HG03439 (cell line): ENCODE results near the gene ARHGAP6.

ENCODE experiments used
- ATAC-seq: cut with Tn5 transposase; IDR thresholded peaks from one replicate; pipeline ENCODE4 v1.9.1; 2021; ENCODE audit warnings: mild to moderate bottlenecking, moderate library complexity; ENCODE audit not compliant: unreplicated experiment

The ARHGAP6 gene, protein sequence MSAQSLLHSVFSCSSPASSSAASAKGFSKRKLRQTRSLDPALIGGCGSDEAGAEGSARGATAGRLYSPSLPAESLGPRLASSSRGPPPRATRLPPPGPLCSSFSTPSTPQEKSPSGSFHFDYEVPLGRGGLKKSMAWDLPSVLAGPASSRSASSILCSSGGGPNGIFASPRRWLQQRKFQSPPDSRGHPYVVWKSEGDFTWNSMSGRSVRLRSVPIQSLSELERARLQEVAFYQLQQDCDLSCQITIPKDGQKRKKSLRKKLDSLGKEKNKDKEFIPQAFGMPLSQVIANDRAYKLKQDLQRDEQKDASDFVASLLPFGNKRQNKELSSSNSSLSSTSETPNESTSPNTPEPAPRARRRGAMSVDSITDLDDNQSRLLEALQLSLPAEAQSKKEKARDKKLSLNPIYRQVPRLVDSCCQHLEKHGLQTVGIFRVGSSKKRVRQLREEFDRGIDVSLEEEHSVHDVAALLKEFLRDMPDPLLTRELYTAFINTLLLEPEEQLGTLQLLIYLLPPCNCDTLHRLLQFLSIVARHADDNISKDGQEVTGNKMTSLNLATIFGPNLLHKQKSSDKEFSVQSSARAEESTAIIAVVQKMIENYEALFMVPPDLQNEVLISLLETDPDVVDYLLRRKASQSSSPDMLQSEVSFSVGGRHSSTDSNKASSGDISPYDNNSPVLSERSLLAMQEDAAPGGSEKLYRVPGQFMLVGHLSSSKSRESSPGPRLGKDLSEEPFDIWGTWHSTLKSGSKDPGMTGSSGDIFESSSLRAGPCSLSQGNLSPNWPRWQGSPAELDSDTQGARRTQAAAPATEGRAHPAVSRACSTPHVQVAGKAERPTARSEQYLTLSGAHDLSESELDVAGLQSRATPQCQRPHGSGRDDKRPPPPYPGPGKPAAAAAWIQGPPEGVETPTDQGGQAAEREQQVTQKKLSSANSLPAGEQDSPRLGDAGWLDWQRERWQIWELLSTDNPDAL (N-terminal part only)

DNA sequence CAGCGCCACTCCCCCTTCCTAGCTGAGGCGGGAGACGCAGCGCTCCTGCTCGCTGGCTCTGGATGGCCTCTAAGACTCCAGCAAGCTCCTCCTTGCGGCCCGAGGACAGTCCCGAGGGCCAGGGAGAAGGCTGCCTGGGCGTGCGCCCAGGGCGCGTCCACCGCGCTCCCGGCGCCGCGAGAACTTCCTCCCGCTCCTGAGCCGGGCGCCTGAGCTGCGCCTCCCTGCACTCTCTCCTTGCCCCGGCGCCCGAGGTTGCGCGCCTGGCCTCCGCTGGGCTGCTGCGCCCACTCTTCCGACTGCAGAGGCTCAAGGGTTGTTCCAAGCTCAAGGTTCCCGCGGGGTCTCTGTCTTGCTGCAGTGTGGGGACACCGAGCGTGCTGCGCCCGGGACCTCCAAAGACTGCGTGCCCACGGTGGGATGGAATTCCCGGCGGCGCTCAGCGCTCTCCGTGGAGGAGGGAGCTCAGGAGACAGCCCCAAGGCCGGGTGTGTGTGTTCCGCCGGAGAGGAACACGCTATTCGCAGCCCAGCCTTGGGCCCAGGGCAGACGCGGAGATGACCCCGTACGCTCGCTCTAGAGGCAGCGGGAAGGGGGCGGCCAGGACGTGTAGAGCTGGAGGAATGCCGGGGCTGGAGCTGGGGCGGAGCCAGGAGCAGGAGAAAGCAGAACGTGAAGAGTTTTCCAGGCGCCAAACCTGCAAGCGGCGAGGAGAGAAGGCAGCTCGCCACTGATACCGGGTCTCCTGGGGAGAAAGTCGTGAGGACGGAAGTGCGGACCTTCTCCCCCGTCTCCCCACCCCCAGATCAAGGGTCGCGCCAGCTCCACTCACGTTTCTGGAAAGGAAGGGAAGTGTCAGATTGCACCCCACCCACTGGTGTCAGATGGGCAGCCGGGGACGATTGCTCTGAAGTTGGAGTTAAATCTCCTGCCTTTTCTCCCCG, at the start of gene ARHGAP6:
ARHGAP6 (minus strand) TSS at position 753 of the 944 bp plus-strand sequence. CDS start 1,092 bp downstream, outside the sequence.
- no peak for ATAC-seq

DNA sequence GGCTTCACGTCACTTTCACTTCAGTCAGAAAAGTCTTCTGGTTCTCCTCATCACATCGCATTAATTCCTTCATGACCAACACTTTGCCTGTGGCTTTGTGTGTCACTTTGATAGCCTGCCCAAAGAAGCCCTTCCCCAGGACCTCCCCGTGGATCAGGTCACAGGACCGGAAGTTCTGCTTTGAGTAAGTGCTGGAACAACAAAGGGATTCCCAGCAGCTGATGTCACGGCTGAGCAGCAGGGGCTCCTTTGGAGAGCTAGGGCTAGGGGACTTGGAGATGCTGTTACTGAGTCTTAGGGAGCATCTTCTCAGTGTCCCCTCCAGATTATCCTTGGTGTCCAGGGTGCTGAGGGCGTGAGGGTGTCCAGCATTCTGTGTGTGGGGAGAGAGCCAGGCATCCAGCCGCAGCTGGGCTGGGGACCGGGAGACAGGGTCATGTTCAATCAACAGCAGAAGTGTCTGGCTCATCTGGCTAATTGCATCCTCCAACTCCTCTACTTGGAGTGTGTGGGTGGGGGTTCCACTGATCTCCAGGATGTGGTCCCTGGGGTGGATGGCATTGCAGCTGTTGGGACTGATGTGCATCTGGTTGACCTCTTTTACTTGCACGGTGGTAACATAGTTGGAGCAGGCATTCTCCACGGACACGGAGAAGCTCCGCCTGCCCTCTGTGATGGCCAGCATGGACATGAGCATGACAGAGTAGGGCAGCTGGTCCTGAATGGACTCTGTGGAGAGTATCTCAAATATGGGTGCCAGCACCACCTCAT, 39.2 kb upstream of the ARHGAP6 start:
- no peak for ATAC-seq

DNA sequence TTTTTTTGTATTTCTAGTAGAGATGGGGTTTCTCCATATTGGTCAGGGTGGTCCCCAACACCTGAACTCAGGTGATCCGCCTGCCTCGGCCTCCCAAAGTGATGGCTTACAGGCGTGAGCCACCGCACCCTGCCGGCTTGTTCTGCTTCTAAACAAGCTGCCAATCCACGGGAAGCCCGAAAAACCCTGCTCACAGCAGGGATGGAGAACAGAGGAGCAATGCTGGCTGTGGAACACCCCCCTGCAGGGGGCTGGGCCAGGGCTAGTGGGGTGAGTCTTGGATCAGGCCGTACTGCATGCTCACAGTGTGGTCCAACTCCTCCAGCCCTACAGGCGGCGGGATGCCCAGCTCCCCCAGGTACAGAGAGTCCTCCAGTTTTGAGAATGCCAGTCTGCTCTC, 38.1 kb upstream of the ARHGAP6 start:
- ATAC-seq: no peak

DNA sequence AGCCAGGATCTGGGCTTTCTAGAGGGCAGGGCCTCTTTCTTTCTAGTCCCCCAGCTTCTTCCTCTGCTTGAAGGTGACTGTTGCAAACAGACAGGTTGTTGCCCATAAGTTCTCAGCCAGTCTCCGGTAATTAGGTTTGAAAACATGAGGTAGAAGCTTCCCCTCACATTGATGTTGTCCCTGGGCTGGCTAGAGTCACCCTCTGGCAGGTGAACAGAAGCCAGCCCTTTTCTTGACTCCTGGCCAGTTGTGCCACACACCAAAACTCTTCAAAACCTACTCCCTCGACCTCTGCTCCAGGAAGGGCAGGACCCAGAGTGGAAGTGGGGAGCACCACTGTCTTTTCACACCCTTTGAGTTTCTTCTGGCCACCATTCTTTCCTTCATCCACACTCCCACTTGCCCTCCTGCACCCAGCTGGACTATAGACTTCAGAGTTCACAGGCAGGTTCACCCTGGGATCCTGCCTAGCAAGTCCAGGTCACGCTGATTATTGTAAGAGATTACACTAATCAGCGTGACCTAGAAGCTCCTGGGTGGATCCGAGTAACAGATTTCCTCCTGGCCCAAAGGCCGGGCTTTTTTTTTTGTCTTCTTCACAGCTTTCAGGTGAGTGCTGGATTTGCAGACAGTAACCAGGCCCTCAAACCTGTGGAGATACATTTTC, 37.4 kb upstream of the ARHGAP6 start:
- no peak for ATAC-seq

DNA sequence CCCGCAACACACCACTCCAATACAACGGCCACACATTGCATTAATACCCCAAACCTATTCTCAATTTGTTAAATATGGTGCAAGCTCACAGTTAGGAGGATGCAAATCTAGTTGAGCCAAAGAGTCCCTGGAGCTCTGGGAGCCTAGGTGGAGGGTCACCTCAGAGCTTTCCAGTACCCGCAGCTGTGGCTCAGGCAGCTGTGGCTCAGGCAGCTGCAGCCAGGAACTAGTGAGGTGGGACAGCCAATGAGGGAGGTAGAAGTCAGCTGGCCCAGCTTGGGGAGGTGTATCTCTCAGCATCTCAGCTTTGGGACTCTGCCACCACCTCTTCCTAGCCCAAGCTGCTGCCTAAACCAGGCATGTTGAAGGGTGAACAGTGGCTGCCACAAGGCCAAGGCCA, 36.7 kb upstream of the ARHGAP6 start:
- ATAC-seq: no peak

DNA sequence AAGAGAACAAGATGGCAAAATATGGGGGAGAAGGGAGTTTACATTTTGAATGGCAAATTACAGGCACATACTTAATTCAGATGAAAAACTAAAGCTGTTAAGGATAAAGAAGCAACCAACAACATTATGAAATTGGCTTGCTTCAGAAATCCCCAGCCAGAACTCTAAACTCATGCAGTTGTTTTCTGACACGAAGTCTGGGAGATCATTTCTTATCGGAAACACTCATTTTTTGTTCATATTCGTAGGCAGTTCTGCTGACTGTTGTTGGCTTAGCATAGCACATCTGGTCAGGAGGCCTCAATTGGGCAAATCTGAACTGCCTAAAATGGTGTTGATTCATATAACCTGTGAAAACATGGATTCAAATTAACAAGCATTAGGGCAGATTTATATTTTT, 33.0 kb upstream of the ARHGAP6 start:
- no peak for ATAC-seq

DNA sequence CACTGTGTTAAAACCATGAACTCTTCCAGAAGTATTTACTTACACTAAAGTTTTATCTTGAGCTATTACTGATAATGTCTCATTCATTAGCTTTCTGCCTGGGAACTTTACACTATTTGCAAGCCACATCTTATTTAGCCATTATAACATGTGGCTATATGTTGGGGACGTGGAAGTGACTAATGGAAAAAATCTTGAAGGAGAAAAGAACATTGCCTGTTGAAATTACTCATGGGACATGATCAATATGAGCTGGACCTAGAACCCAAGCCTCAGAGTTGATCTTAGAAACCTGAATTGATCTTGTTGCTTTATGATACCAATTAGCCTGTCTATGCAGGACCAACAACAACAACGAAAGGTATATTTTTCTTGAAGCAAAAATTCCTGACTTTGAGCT, 22.5 kb upstream of the ARHGAP6 start:
- no peak for ATAC-seq

DNA sequence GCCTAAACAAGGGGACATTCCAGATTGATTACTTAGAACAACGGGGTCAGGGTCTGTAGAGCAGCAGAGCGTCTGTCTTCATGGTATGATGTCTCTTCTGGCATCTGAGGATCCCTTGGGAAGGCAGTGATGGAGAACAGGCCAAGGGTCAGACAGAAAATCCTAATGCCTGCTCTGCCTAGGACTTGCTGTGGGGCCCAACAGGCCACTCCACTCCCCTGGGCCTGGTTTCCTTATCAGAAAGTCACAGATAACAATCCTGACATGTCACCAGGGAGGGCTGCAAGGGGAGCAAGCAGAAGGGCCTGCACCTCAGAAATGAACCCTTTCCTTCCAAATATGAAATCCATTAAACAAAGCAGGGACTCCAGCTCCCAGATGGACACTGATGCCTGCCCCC, 21.4 kb upstream of the ARHGAP6 start:
- no peak for ATAC-seq

DNA sequence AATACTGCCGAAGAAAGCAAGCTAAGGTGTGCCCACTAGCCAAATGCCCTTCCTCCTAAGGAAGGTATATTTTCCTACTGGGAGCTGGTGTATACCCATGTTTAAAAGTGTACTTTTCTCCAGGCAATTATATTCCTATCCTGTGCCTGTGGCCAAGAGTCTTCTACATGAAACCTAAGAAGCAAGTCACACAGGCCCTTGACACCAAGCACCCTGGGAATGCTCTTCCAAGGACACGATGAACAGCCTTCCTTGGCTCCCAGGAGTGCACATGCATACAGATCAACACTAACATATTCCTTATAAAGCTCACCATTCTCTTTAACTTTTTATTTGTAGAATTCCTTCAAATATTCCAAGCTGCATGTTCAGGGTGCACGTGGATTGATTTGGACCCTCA, 17.3 kb upstream of the ARHGAP6 start:
- no peak for ATAC-seq

DNA sequence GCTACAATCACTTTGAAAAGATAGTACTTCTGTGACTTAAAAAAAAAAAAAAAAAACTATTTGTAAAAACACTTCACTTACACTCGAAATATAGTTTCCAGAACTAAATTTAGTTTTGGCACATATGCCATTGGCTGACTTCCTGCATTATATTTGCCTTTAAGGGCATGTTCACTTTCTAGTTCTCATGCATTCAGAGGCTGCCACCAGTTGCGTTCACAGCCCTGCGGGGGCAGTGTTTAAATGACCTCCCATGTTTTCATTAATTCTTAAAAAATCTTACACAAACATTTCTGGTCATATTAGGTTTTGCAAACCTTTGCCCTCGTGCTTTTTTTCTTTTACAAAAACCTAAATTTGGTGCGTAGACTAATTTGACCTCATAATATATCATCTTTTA, 12.4 kb upstream of the ARHGAP6 start:
- no peak for ATAC-seq

DNA sequence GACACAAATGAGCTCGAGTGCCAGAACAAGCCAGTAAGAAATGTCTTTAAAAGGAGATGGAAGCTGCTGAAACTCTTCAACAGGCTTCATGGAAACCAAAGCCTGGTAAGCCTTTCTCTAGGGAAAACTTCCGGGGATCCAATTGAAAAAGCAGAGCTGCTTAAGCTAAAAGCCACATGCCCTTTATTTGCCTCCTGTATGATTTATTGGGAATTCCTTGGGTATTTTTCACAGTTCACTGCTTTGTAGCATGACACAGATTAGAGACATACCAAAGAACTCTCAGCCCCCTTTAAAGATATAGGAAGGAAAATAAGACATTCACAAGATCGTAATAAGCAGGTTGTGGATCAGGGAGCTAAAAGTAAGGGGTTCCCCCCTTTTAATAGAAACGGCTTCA, 6.5 kb upstream of the ARHGAP6 start:
- no peak for ATAC-seq

DNA sequence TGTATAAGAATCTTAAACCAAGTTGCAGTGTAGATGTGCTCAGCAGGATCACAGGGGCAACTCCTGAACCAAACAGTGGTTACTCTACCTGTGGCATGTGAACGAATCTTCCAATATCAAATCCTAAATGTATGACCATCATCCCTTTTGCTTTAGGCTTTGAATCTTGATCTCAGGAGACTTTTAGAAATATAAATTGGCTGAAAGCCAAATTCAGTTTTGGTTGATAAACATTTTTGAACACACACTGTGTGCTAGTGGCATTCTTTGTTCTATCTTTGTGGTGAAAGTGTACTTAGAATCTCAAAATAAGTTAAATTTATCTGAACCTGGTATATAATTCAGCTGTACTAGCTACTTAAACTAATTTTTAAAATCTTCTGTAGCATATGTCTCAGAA, 4.6 kb upstream of the ARHGAP6 start:
- ATAC-seq: no peak

DNA sequence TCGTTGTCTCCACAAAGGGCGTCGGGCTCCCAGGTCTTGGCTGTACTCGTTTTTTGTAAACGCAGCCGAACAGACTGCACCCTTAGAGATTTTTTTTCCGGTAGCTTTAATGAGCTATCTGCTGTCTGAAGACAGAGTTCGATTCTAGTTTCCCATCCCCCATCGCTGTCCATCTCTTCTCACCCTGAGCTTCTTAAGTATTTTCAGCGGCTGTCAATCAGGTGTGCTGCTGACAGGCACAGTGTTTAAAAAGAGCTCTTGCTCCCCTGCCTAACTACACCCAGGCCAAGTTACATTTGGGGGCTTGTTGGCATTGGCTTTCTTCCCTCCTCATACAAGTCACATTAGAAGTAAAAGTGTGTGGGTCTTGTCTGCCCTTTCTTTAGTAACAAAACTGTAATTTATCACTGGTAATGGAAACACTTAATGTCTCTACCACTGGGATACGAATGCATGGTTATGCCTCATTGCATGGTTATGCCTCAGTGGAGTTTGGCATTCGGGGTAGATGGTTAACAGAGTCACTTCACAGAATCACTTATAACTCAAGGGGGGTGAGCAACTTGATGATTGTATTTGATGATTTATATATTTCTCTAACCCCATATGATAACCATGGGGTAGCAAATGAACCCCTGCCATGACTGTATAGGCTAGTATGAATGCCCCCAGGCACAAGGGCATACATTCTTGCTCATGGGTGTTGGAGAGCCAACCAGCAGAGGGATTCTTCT, 1.4 kb upstream of the ARHGAP6 start:
- no peak for ATAC-seq

DNA sequence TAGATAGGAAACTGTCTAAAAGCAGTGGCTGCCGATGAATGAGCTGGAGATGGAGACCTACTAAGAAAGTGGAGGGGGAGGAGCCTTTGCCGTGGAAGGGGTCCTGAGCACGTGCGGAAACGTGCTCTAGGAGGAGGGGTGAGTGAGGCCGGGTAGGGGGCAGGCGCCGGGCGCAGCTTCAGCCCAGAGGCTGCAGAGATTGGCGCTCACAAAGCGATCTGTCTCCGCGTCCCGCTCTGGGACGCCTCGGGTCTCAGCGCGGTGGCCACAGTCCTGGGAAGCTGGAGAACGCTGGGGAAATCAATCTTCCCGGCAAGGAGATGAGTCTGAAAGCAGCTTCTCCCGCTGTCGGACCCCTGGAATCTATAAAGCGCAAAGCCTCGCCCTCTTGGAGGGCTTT, 444 bp upstream of the ARHGAP6 start:
- ATAC-seq: no peak

DNA sequence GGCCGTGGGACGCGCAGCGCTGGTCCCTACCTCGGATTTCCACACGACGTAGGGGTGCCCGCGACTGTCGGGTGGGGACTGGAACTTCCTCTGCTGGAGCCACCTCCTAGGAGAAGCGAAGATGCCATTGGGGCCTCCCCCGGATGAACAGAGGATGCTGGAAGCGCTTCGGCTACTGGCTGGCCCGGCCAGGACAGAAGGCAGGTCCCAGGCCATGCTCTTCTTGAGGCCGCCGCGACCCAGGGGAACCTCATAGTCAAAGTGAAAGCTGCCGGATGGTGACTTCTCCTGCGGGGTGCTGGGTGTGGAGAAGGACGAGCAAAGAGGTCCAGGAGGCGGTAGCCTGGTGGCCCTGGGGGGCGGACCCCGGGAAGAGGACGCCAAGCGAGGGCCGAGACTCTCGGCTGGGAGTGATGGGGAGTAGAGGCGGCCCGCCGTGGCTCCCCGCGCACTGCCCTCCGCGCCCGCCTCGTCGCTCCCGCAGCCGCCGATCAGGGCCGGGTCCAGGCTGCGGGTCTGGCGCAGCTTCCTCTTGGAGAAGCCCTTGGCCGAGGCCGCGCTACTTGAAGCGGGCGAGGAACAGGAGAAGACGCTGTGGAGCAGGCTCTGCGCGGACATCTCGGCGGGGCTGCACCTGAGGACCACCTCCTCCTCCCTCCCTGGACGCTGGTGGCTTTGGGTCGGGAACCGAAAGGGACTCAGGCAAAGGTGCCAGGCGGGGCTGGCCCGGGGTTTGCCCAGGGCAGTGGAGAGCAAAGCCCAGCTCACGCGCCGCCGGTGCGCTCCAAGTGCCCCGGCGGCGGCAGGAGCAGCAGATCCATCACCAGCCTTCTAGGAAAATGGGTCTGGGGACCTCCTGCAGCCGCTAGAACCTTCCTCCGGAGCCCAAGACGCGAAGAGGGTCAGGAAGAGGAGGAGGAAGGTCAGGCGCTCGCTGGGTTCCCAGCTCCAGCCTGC, 1.2 kb downstream of the ARHGAP6 start:
- no peak for ATAC-seq

DNA sequence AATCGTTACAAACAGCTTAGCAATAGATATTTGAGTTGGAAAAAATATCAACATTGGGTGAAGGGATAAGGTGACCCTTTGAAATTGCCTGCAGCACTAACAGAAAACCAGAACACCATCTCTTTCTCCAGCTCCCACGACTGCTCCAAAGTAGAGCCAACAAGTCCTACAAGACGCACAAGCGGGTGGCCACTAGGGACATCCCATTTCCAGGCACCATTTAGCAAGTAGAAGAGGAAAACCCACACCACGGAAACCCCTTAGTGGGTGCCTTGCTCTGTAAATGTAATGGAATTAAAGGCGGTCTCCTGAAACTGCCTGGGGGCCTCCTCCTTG, 1.9 kb downstream of the ARHGAP6 start:
- ATAC-seq: no peak

DNA sequence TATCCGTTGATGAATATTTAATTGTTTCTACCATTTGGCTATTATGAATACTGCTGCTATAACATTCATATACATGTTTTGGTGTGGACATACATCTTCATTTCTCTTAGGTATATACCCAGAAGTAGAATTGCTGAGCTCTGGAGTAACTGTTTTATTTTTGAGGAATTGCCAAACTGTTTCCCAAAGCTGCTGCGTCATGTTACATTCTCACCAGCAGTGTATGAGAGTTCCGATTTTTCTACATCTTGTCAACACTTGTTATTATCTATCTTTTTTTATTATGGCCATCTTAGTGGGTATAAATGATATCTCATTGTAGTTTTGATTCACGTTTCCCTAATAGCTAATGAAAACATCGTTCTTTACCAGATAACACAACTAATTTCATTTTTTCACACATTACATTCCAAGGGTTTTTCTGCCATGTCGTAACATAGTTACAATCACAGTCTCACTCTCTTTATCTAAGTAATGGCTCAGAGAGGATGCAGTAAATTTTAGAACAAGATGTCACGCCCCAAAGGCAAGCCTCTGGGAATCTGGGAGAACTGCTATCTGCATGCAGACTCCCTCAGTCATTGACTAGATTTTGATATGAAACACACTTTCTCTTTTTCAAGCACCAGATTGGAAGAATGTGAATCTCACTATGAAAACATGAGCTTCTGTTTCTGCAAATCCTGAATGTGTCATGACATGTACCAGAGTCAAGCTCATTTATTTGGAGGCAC, 10.3 kb downstream of the ARHGAP6 start:
- ATAC-seq: no peak
